ENCODE measurements around the gene OGFOD1.

- TF ChIP-seq, protein P1, sequence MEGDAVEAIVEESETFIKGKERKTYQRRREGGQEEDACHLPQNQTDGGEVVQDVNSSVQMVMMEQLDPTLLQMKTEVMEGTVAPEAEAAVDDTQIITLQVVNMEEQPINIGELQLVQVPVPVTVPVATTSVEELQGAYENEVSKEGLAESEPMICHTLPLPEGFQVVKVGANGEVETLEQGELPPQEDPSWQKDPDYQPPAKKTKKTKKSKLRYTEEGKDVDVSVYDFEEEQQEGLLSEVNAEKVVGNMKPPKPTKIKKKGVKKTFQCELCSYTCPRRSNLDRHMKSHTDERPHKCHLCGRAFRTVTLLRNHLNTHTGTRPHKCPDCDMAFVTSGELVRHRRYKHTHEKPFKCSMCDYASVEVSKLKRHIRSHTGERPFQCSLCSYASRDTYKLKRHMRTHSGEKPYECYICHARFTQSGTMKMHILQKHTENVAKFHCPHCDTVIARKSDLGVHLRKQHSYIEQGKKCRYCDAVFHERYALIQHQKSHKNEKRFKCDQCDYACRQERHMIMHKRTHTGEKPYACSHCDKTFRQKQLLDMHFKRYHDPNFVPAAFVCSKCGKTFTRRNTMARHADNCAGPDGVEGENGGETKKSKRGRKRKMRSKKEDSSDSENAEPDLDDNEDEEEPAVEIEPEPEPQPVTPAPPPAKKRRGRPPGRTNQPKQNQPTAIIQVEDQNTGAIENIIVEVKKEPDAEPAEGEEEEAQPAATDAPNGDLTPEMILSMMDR (IDR thresholded peaks at IDR 0.05; ENCODE audit: insufficient read depth, low read length, poor library complexity, severe bottlenecking), result no peak
- TF ChIP-seq EZH2phosphoT487 (conservative IDR thresholded peaks at IDR 0.05; ENCODE audit: low read length), result no peak
Observed at GRCh38 chr16:56493815-56494214, 42.5 kb downstream of the OGFOD1 start.

Measured in SU-DHL-6 (cell line).